Muscle layer of colon (tissue), 2 donors: Measurements from ENCODE around the gene FRMD3.

Experiments
- H3K27ac ChIP-seq: one replicate; pipeline ENCODE4 v1.7.0; 2013; ENCODE audit warnings: low read depth, mild to moderate bottlenecking, low read length, moderate library complexity
- H3K27me3 ChIP-seq, 2 donors: one replicate each; pipeline ENCODE4 v1.7.0; 2013; ENCODE audit warnings: low read length in 2 of 2, mild to moderate bottlenecking in 2 of 2; ENCODE audit not compliant: insufficient read depth in 2 of 2, control insufficient read depth in 1 of 2
- H3K36me3 ChIP-seq: one replicate; pipeline ENCODE4 v1.7.0; 2013; ENCODE audit warnings: mild to moderate bottlenecking, low read length; ENCODE audit not compliant: insufficient read depth
- H3K4me1 ChIP-seq: one replicate; pipeline ENCODE4 v1.7.0; 2013; ENCODE audit warnings: mild to moderate bottlenecking, low read length; ENCODE audit not compliant: insufficient read depth
- H3K4me3 ChIP-seq, 2 donors: one replicate each; pipeline ENCODE4 v1.7.0; 2013; ENCODE audit warnings: low read length in 2 of 2, low read depth in 1 of 2, mild to moderate bottlenecking in 1 of 2, moderate library complexity in 1 of 2
- H3K9ac ChIP-seq: one replicate; pipeline ENCODE4 v1.7.0; 2013; ENCODE audit warnings: low read length
- H3K9me3 ChIP-seq: one replicate; pipeline ENCODE4 v1.7.0; 2013; ENCODE audit warnings: mild to moderate bottlenecking, low read length
- donor health status: abdominal sarcoma.
- donor health status: Adenocarcinoma of cecum.

The FRMD3 gene

DNA sequence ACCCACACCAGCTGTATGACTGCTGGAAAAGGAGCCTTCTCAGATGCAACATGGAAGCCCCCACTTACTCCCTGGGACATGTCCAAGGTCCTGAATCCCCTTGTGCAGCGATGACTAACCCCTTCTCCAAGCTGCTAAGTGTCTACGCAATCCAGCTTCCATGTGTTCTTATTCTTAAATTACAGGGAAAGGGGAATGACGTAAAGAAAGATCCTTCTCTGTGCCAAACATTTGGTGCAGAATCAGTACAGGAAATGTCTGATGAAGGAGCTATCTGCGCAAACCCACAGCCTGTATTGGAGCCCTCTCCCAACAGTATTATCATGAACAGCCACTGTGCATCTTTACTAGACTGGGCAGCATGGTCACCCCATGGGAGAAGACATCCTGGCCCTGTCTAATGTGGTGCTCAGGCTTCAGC is 183.2 kb downstream of the FRMD3 start:
- H3K4me3 ChIP-seq: no peak overlapping the region
- no peak overlapping the region for H3K27ac ChIP-seq
- H3K4me1 ChIP-seq: no peaks in the 10 kb centered on the region
- H3K9me3 ChIP-seq: no peaks in the 10 kb centered on the region
- H3K27me3 ChIP-seq: no peaks in the 10 kb centered on the region
- no peaks in the 10 kb centered on the region for H3K36me3 ChIP-seq
- H3K9ac ChIP-seq: no peak overlapping the region

DNA sequence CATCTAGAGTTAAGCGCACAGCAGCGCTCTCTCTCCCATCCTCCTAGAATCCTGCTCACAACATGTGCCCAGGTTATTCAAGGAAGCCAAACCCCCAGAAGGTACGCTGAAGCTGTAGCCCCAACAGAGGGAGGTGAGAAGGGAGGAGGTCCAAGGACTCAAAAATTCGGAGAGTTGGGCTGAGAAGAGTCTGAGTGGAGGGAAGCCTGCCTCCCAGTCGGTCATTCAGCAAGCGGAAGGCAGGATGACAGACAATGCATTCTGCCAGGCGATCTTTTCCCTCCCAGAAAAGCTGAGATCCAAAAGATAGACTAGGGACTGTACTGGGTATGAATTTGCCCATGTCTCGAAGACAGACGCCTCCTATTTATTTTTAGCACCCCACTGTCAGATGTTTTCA is 189.2 kb downstream of the FRMD3 start:
- no peak overlapping the region for H3K27ac ChIP-seq
- no peaks in the 10 kb centered on the region for H3K27me3 ChIP-seq
- H3K4me3 ChIP-seq: no peak overlapping the region
- H3K4me1 ChIP-seq: no peaks in the 10 kb centered on the region
- no peaks in the 10 kb centered on the region for H3K9me3 ChIP-seq
- H3K36me3 ChIP-seq: no peaks in the 10 kb centered on the region
- H3K9ac ChIP-seq: no peak overlapping the region

DNA sequence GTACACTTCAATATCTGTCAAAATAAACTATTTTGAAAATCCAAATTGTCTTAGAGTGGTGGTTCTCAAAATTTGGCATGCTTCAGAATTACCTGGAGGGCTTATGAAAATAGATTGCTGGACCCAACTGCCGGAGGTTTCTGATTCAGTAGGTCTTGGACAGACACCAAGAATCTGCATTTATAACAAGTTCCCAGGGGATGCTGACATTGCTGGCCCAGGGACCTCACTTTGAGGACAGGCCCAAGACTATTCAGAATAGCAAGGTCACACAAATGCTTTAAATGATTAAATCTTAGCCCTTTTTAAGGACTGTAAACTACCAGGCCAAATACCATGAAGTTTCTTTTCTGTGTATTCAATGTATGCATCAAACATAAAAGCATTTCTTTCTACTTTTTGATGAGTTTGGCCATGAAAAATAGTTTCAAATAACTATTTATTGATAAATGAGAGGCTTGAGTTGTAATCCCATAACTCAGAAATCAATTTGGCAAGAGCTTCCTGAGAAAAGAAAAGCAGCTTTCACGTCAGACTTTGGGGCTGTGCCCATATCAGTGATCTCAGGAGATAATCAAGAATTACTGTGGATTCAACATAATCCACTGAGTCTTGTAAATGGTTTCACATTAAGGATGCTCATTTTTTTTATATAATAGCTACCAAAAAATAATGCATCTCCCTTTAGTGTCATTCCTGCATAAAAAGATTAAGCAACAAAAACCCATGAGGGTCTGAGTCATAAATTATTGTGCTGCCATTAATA is 191.4 kb downstream of the FRMD3 start:
- H3K9ac ChIP-seq: no peak overlapping the region
- H3K9me3 ChIP-seq: no peaks in the 10 kb centered on the region
- no peak overlapping the region for H3K27ac ChIP-seq
- H3K27me3 ChIP-seq: no peaks in the 10 kb centered on the region
- no peaks in the 10 kb centered on the region for H3K4me1 ChIP-seq
- H3K4me3 ChIP-seq: no peak overlapping the region
- no peaks in the 10 kb centered on the region for H3K36me3 ChIP-seq

DNA sequence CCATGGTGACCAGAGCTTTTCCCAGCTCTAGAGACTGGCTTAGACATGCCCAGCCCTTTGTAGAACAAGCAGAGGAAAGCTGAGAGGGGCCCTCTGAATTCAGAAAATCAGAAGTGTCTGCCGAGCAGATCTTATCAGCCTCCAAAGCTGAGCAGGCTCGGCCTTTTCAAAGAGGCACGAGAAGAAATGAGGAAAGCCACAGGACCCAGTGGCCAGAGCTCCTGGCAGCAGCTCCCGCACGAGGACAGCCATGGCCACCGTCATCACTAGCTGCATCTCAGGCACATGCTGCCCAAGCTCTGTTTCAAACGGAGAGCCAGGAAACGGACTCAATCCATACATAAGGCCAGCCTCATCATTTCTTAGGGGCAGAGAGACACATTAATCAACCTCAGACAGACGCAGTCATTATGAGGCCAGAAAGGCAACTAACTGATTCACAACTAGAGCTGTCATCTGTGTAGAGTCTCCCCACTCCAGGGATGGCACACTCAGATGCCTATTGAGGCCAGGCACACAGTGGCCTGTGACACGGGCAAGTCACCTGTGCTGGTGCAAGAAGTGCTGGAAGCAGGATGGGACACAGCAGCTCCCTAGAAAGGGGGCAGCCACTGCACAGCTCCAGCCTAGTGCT is 194.7 kb downstream of the FRMD3 start:
- Histone ChIP-seq H3K27ac (no peak overlapping the region), H3K36me3 (no peaks in the 10 kb centered on the region), H3K9ac (no peak overlapping the region)

GRCh38 chr9:83342731-83343130 is 195.5 kb downstream of the FRMD3 start:
- no peak overlapping the region for H3K9ac ChIP-seq
- H3K4me1 ChIP-seq: no peaks in the 10 kb centered on the region
- no peak overlapping the region for H3K4me3 ChIP-seq
- H3K27ac ChIP-seq: no peak overlapping the region
- no peaks in the 10 kb centered on the region for H3K9me3 ChIP-seq
- no peaks in the 10 kb centered on the region for H3K36me3 ChIP-seq
- no peaks in the 10 kb centered on the region for H3K27me3 ChIP-seq

More for the DNA sequence above, 194.7 kb downstream of the FRMD3 start:
- Histone ChIP-seq H3K9me3 (no peaks in the 10 kb centered on the region), H3K4me3 (no peak overlapping the region), H3K4me1 (no peaks in the 10 kb centered on the region), H3K27me3 (no peaks in the 10 kb centered on the region)

DNA sequence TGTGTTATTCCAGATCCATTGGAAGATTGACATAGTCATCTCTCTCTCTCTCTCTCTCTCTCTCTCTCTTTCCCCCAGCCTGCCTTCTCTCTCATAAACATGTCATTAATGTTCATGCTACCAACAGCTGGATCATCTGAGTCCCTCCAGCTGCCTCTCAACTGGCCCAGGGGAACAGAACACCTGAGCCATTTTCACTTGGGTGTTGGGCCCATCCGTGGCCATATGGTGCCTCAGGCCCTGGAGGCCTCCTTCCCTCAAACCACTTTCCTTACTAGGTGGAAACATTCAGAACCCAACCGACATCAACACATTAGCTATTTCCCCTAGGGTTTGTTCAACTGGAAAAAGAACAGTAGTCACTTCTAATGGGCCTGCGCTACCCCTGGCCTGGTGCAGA is 196.2 kb downstream of the FRMD3 start:
- no peaks in the 10 kb centered on the region for H3K27me3 ChIP-seq
- H3K9ac ChIP-seq: no peak overlapping the region
- H3K36me3 ChIP-seq: no peaks in the 10 kb centered on the region
- H3K27ac ChIP-seq: no peak overlapping the region
- no peak overlapping the region for H3K4me3 ChIP-seq
- no peaks in the 10 kb centered on the region for H3K4me1 ChIP-seq
- no peaks in the 10 kb centered on the region for H3K9me3 ChIP-seq

- H3K27me3 ChIP-seq: no peaks in the 10 kb centered on the region
- H3K4me1 ChIP-seq: no peaks in the 10 kb centered on the region
- H3K9ac ChIP-seq: no peak overlapping the region
- no peak overlapping the region for H3K4me3 ChIP-seq
- no peaks in the 10 kb centered on the region for H3K36me3 ChIP-seq
- H3K27ac ChIP-seq: no peak overlapping the region
- no peaks in the 10 kb centered on the region for H3K9me3 ChIP-seq
Observed at GRCh38 chr9:83340451-83340850, 197.8 kb downstream of the FRMD3 start.

GRCh38 chr9:83339435-83339834 is 198.8 kb downstream of the FRMD3 start:
- Histone ChIP-seq H3K9me3 (no peaks in the 10 kb centered on the region), H3K36me3 (no peaks in the 10 kb centered on the region), H3K27me3 (no peaks in the 10 kb centered on the region), H3K4me3 (no peak overlapping the region), H3K9ac (no peak overlapping the region), H3K4me1 (no peaks in the 10 kb centered on the region), H3K27ac (no peak overlapping the region)

DNA sequence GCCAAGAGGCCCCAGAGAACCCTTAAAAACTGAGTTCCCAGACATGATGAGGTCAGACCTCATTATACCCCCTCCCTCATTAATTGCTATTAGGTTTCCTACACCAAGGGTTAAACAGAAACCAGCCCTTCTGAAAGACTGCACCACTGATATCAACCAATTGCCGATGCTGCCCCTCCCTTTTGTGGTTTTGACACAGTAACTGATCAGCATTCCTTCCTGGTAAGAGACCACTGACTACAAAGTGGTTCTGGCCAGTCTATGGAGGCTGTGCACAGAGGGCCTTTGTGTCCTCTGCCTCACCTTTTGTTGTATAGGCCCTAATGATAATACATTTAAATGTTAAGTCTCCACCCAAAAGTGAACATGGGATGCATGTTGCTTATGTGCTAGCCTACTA is 201.5 kb downstream of the FRMD3 start:
- no peak overlapping the region for H3K27ac ChIP-seq
- H3K9ac ChIP-seq: no peak overlapping the region
- H3K4me1 ChIP-seq: no peaks in the 10 kb centered on the region
- no peaks in the 10 kb centered on the region for H3K9me3 ChIP-seq
- H3K4me3 ChIP-seq: no peak overlapping the region
- no peaks in the 10 kb centered on the region for H3K27me3 ChIP-seq
- no peaks in the 10 kb centered on the region for H3K36me3 ChIP-seq

DNA sequence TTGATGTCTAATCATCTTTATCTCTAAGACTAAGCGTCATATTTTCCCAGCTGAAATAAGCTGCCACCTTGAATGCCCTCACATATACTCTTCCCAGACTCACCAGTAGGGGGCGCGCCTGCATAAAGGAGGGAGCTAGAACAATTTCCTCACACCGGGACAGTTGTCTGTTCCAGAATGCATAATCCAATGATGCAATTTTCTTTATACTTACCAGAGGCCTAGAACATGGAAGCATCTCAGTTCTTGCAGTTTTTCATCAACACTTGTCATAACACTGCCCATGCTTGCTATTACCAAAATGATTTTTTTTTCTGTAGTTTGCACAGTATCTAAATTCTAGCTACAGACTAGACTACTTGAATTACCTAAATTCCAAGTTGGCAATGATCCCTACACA is 203.9 kb downstream of the FRMD3 start:
- Histone ChIP-seq H3K27me3 (no peaks in the 10 kb centered on the region), H3K4me3 (no peak overlapping the region), H3K9me3 (no peaks in the 10 kb centered on the region), H3K9ac (no peak overlapping the region), H3K36me3 (no peaks in the 10 kb centered on the region), H3K27ac (no peak overlapping the region), H3K4me1 (no peaks in the 10 kb centered on the region)

GRCh38 chr9:83330207-83331196 is 207.7 kb downstream of the FRMD3 start:
- no peak overlapping the region for H3K4me3 ChIP-seq
- no peak overlapping the region for H3K9ac ChIP-seq
- H3K4me1 ChIP-seq: no peaks in the 10 kb centered on the region

More at GRCh38 chr9:83330207-83331196, 207.7 kb downstream of the FRMD3 start:
- no peaks in the 10 kb centered on the region for H3K27me3 ChIP-seq
- no peaks in the 10 kb centered on the region for H3K36me3 ChIP-seq
- no peak overlapping the region for H3K27ac ChIP-seq
- no peaks in the 10 kb centered on the region for H3K9me3 ChIP-seq
